NT2/D1 (cell line): ENCODE measurements around the gene ANO1.

Experiments
- SUZ12 ChIP-seq: IDR thresholded peaks from 2 replicates; pipeline ENCODE4 v1.6.1; 2011; ENCODE audit not compliant: insufficient read length, insufficient read depth; ENCODE audit errors: extremely low read depth
- YY1 ChIP-seq: IDR thresholded peaks from 2 replicates; pipeline ENCODE4 v1.6.1; 2011; ENCODE audit not compliant: insufficient read length, insufficient read depth
- ZNF274 ChIP-seq: IDR thresholded peaks from 2 replicates; pipeline ENCODE4 v1.6.1; 2011; ENCODE audit warnings: mild to moderate bottlenecking, low read depth, low read length

GRCh38 chr11:70060611-70061293 lies 17.4 kb upstream of the ANO1 start:
- TF ChIP-seq ZNF274 (no peak), YY1 (no peak), SUZ12 (no peak)
